Nephron progenitor cell (in vitro differentiated cells): Measurements from ENCODE around the gene EIF2B1.
"Not testable (repeated sequence)": the region's sequence is repeated elsewhere in the genome, so short reads cannot be mapped to it uniquely, and the experiment has no call there.

Experiments used
- DNase-seq: peaks from one replicate; pipeline ENCODE4 v3.0.0; 2021
- H3K27ac Mint-ChIP-seq: 2 replicates; pipeline ENCODE4 v1.8.0; 2021; ENCODE audit warnings: mild to moderate bottlenecking, moderate library complexity, mixed read lengths
- H3K27me3 Mint-ChIP-seq: 2 replicates; pipeline ENCODE4 v1.8.0; 2021; ENCODE audit warnings: mild to moderate bottlenecking, low read depth, mixed read lengths; ENCODE audit not compliant: poor library complexity
- H3K36me3 Mint-ChIP-seq: 2 replicates; pipeline ENCODE4 v1.8.0; 2021; ENCODE audit warnings: low read depth, mixed read lengths
- H3K4me1 Mint-ChIP-seq: 2 replicates; pipeline ENCODE4 v1.8.0; 2021; ENCODE audit warnings: mixed read lengths
- H3K4me3 Mint-ChIP-seq: 2 replicates; pipeline ENCODE4 v1.8.0; 2021; ENCODE audit warnings: mild to moderate bottlenecking, moderate library complexity, mixed read lengths
- H3K9me3 Mint-ChIP-seq: 2 replicates; pipeline ENCODE4 v1.8.0; 2021; ENCODE audit warnings: mild to moderate bottlenecking, moderate library complexity, mixed read lengths
- CTCF ChIP-seq: fragments of 200-600 bp; sonication (generic); IDR thresholded peaks from 2 replicates; pipeline ENCODE4 v1.5.0; 2021; ENCODE audit warnings: antibody characterized with exemption

Gene EIF2B1

DNA sequence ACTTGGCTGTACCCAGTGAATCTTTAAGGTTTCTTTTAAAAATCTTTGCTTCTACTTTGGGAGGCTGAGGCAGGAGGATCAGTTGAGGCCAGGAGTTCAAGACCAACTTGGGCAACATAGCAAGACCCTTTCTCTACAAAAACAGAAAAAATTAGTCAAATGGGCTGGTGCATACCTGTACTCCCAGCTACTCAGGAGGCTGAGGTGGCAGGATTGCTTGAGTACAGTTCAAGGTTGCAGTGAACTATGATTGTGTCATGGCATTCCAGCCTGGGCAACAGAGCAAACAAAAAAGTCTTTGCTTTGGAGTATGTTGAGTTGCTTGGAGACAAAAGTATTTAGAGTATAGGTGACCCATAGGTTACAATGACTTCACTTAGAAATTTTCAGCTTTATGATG is 37.8 kb downstream of the EIF2B1 start:
- Mint-ChIP-seq H3K4me1 (peaks cover under 1% of the 10 kb centered on the region), H3K4me3 (no peak overlapping the region), H3K27me3 (no peaks in the 10 kb centered on the region), H3K36me3 (peaks cover 50% of the 10 kb centered on the region), H3K9me3 (no peaks in the 10 kb centered on the region), H3K27ac (no peak overlapping the region)
- DNase-seq: no peak
- no peak for TF ChIP-seq CTCF

- no peaks in the 10 kb centered on the region for H3K9me3 Mint-ChIP-seq
- peaks cover 61% of the 10 kb centered on the region for H3K36me3 Mint-ChIP-seq
- H3K4me3 Mint-ChIP-seq: no peak overlapping the region
- no peak for TF ChIP-seq CTCF
- no peak for DNase-seq
- peak overlapping the region; percentile 52 for H3K27ac Mint-ChIP-seq
- peaks cover 12% of the 10 kb centered on the region for H3K4me1 Mint-ChIP-seq
- H3K27me3 Mint-ChIP-seq: no peaks in the 10 kb centered on the region
Observed at GRCh38 chr12:123591702-123592481, 41.6 kb downstream of the EIF2B1 start.

DNA sequence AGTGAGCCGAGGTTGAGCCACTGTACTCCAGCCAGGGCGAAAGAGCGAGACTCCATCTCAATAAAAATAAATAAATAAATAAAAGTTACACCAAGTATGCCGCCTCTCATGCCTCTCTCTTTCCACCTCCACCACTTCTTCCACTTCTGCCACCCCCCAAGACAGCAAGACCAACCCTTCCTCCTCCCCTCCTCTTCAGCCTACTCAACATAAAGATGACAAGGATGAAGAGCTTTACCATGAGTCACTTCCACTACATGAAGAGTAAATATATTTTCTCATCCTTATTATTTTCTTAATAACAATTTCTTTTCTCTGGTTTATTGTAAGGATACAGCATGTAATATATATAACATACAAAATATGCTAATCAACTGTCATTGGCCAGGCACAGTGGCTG is 52.7 kb downstream of the EIF2B1 start:
- no peak for DNase-seq
- H3K27ac Mint-ChIP-seq: no peak overlapping the region
- H3K4me1 Mint-ChIP-seq: peaks cover 31% of the 10 kb centered on the region
- TF ChIP-seq CTCF: no peak
- H3K27me3 Mint-ChIP-seq: no peaks in the 10 kb centered on the region
- H3K4me3 Mint-ChIP-seq: no peak overlapping the region
- H3K9me3 Mint-ChIP-seq: peaks cover 5% of the 10 kb centered on the region
- peaks cover 24% of the 10 kb centered on the region for H3K36me3 Mint-ChIP-seq

- H3K27me3 Mint-ChIP-seq, DNase-seq, H3K4me3 Mint-ChIP-seq, H3K27ac Mint-ChIP-seq, H3K9me3 Mint-ChIP-seq: not testable (repeated sequence)
- peaks cover 22% of the 10 kb centered on the region for H3K4me1 Mint-ChIP-seq
- H3K36me3 Mint-ChIP-seq: peaks cover 31% of the 10 kb centered on the region
Observed at GRCh38 chr12:123578829-123579228, 54.7 kb downstream of the EIF2B1 start.

- Mint-ChIP-seq H3K4me3 (no peak overlapping the region), H3K9me3 (peaks cover 7% of the 10 kb centered on the region)
- no peak for DNase-seq
Observed at GRCh38 chr12:123578243-123578642, 55.2 kb downstream of the EIF2B1 start.

GRCh38 chr12:123576611-123577010 is 56.9 kb downstream of the EIF2B1 start:
- Mint-ChIP-seq H3K4me1 (peaks cover 11% of the 10 kb centered on the region), H3K4me3 (no peak overlapping the region), H3K27ac (no peak overlapping the region), H3K9me3 (peaks cover 7% of the 10 kb centered on the region), H3K27me3 (peaks cover 4% of the 10 kb centered on the region), H3K36me3 (peaks cover 31% of the 10 kb centered on the region)
- TF ChIP-seq CTCF: no peak
- DNase-seq: no peak

More at GRCh38 chr12:123578243-123578642, 55.2 kb downstream of the EIF2B1 start:
- H3K27ac Mint-ChIP-seq: no peak overlapping the region
- H3K36me3 Mint-ChIP-seq: peaks cover 31% of the 10 kb centered on the region
- TF ChIP-seq CTCF: no peak
- peaks cover 22% of the 10 kb centered on the region for H3K4me1 Mint-ChIP-seq
- peaks cover 4% of the 10 kb centered on the region for H3K27me3 Mint-ChIP-seq
